GM21367 (cell line): ENCODE data around the gene C2orf69.

Experiments
- ATAC-seq: cut with Tn5 transposase; IDR thresholded peaks from one replicate; pipeline ENCODE4 v1.9.1; 2021; ENCODE audit not compliant: unreplicated experiment

C2orf69 gene

DNA sequence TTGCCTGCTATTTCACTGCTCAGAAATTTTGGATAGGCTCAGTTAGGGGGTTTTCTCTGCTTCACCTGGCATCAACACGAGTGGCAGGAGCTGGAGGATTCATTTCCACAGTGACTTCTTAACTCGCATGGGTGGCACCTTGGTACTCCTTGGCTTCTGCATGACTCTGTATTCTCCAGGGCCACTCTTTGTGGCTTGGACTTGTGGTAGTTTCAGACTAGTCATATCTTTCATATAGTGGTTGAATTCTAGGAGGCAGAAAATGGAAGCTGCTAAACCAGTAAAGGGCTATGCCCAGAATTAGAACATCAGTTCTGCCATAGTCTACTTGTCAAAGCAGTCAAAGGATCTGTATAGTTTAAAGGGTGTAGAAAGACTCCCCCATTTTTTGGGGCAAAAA, 51.1 kb downstream of the C2orf69 start:
- no peak for ATAC-seq

GRCh38 chr2:199966405-199966804, 55.3 kb downstream of the C2orf69 start:
- no peak for ATAC-seq

- no peak for ATAC-seq
Measured at GRCh38 chr2:199966976-199967375, 55.9 kb downstream of the C2orf69 start.

DNA sequence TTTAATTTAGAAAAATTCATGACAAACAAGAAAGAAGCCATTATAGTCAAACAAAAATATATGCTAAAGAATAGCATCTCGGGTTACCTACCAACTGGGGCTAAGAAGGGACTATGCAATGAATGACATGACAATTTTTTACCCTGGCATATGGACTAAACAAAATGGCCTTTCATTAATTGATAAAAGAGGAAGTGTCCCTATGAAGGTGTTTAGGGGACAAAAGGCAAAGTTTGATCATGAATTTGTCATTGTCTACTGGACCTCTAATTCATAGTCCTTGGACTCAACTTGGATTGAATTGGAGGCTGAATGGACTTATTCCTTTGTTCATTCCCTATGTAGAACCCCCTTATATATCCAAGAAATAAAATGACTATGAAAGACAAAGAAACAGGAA, 57.0 kb downstream of the C2orf69 start:
- no peak for ATAC-seq

DNA sequence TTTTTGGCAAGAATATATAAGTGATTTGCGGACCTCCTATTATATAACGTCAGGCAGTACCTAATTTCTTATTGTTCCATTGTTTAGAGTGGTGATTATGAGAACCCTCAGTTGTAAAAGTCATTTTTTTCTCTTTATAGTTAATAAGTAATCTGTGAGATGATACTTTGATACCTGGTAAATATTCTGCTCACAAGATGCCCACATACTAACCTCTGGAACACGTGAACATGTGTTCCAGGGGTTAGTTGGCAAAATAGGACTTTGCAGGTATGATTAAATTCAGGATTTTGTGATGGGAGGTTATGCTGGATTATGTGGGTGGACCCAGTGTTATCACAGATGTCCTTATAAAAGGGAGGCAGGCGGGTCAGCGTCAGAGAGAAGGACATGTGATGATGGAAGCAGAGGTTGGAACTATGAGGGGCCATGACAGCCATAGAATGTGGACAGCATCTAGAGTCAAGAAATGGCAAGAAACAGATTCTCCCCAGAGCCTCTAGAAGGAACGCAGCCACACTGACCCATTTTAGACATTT, 61.1 kb downstream of the C2orf69 start:
- no peak for ATAC-seq

DNA sequence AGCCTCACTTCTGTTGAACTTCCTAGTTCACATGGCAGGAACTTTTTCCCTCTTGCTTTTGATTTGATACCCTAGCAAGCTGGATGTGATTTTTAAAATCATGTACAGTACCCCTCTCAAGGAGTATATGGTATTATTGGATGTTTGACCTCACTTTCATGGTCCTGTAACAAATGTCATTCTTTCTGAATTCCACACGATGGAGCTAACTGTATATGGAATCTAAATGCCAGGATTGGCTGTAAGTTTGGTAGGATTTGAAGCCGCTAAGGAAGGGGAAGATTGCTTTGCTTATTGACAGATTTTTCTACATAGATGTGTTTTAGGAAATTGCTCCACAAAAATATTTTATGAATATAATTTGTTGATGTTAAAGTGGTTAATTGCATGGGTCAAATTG, 62.6 kb downstream of the C2orf69 start:
- ATAC-seq: no peak

DNA sequence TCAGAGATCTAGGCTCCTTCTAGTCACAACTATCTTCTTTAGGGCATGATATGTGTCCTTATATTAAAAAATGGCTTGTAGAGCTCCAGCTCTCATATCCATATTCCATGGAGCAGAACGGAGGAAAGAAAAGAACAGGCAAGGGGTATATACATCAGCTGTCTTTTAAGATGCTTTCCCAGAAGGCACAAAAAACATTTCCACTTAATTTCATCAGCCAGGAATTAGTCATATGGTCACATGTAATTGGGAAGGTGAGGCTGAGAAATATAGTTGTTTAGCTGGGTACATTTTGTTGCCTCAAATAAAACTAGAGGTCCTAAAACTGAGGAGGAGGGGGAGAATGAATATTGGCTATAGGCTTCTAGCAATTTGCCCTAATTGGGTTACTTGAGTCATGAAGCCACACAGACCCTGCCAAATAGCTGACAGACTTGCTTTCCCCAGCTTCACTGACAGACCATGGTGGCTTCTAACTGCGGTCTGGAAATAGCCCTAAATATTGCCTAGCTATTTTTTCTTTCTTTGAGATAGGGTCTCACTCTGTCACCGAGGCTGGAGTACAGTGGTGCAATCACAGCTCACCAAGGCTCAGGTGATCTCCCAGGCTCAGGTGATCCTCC, 64.3 kb downstream of the C2orf69 start:
- no peak for ATAC-seq
